Mesodermal cell (in vitro differentiated cells): ENCODE results near the gene RAPH1.

Experiments
- H3K27ac ChIP-seq: 2 replicates; pipeline ENCODE4 v1.7.0; 2013; ENCODE audit warnings: mild to moderate bottlenecking, low read depth, low read length, moderate library complexity; ENCODE audit not compliant: severe bottlenecking
- H3K36me3 ChIP-seq: 2 replicates; pipeline ENCODE4 v1.7.1; 2013; ENCODE audit warnings: mild to moderate bottlenecking, low read length, moderate library complexity; ENCODE audit not compliant: control insufficient read depth, insufficient read depth
- H3K4me1 ChIP-seq: one replicate; pipeline ENCODE4 v1.7.1; 2013; ENCODE audit warnings: mild to moderate bottlenecking, low read length; ENCODE audit not compliant: insufficient read depth, control insufficient read depth, poor library complexity, severe bottlenecking
- H3K4me3 ChIP-seq: 2 replicates; pipeline ENCODE4 v1.7.0; 2013; ENCODE audit warnings: low read length, control low read depth, mild to moderate bottlenecking; ENCODE audit not compliant: insufficient read depth, poor library complexity, severe bottlenecking; ENCODE audit errors: extremely low read depth
- H3K9me3 ChIP-seq: 2 replicates; pipeline ENCODE4 v1.7.1; 2013; ENCODE audit warnings: mild to moderate bottlenecking, low read length, moderate library complexity; ENCODE audit not compliant: control insufficient read depth
- WGBS, 2 experiments: methylation state at CpG; one replicate each; pipeline ENCODE4 v1.1.5; 2013; ENCODE audit warnings: missing lambda C conversion rate in 2 of 2; ENCODE audit not compliant: insufficient coverage in 2 of 2; 5-methylcytosine and 5-hydroxymethylcytosine counted together

RAPH1 gene

GRCh38 chr2:203366639-203367466 is 168.2 kb downstream of the RAPH1 start:
- Histone ChIP-seq H3K9me3 (no peaks in the 10 kb centered on the region), H3K27ac (no peak overlapping the region), H3K36me3 (peaks cover 25% of the 10 kb centered on the region), H3K4me3 (no peak overlapping the region), H3K4me1 (no peaks in the 10 kb centered on the region)
- 100% methylated on average over 1 of the region's 5 CpGs for WGBS, 2 experiments

- Histone ChIP-seq H3K9me3 (no peaks in the 10 kb centered on the region), H3K4me3 (no peak overlapping the region), H3K4me1 (no peaks in the 10 kb centered on the region), H3K27ac (no peak overlapping the region), H3K36me3 (peaks cover 28% of the 10 kb centered on the region)
Measured at GRCh38 chr2:203361922-203362321, 173.2 kb downstream of the RAPH1 start.

DNA sequence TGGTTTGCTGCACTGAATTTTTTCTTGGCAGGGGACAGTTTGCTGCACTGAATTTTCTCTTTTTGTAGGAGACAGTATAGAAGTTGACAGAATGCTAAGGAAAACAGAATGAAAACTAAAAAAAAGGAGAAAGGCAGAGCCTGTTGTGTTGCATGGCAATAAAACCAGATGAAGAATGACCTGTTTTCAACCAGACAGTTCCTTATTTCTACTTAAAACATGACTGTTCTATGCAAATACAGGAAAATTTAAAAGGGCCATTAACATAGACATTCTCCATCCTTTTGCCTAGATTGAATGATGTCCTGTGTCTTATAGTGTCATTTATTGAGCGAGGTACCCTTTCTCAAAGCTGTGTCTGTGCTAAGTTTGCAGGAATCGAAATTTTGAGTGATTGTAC is 173.6 kb downstream of the RAPH1 start:
- 100% methylated on average over 2 of the region's 2 CpGs; no CpG with 5 or more reads in 1 of the 2 experiments for WGBS, 2 experiments

GRCh38 chr2:203360833-203361430 is 174.2 kb downstream of the RAPH1 start:
- Histone ChIP-seq H3K36me3 (peaks cover 22% of the 10 kb centered on the region), H3K4me1 (no peaks in the 10 kb centered on the region), H3K27ac (no peak overlapping the region), H3K9me3 (no peaks in the 10 kb centered on the region), H3K4me3 (no peak overlapping the region)
- 100% methylated on average over 2 of the region's 3 CpGs for WGBS, 2 experiments

More for the DNA sequence above, 173.6 kb downstream of the RAPH1 start:
- Histone ChIP-seq H3K4me3 (no peak overlapping the region), H3K9me3 (no peaks in the 10 kb centered on the region), H3K4me1 (no peaks in the 10 kb centered on the region), H3K36me3 (peaks cover 23% of the 10 kb centered on the region), H3K27ac (no peak overlapping the region)

DNA sequence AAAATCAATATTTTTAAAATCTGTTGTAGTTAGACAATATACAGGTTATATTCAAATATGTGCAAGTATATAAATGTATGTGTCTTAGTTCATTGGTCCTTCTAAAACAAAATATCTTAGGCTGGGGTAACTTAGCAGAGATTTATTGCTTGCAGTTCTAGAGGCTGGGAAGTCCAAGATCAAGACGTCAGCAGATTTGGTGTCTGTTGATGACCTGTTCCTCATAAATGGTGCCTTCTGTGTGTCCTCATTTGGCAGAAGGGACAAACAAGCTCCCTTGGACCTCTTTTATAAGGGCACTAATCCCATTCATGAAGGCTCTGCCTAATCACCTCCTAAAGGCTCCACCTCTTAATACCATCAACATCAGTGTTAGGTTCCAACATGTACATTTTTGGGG is 175.7 kb downstream of the RAPH1 start:
- WGBS, 2 experiments: 88 to 100% methylated on average over 1 of the region's 1 CpG
- Histone ChIP-seq H3K27ac (no peak overlapping the region), H3K9me3 (no peaks in the 10 kb centered on the region), H3K36me3 (peaks cover 31% of the 10 kb centered on the region), H3K4me3 (no peak overlapping the region), H3K4me1 (no peaks in the 10 kb centered on the region)

GRCh38 chr2:203354966-203355365 is 180.1 kb downstream of the RAPH1 start:
- H3K4me1 ChIP-seq: no peaks in the 10 kb centered on the region
- no peak overlapping the region for H3K27ac ChIP-seq
- no peak overlapping the region for H3K4me3 ChIP-seq
- no peaks in the 10 kb centered on the region for H3K9me3 ChIP-seq
- WGBS, 2 experiments: 94 to 100% methylated on average over 3 of the region's 3 CpGs
- H3K36me3 ChIP-seq: peaks cover 49% of the 10 kb centered on the region

GRCh38 chr2:203352604-203353255 is 182.4 kb downstream of the RAPH1 start:
- WGBS, 2 experiments: 100% methylated on average over 1 to 2 of the region's 5 CpGs
- no peak overlapping the region for H3K4me3 ChIP-seq
- H3K9me3 ChIP-seq: no peaks in the 10 kb centered on the region
- H3K4me1 ChIP-seq: no peaks in the 10 kb centered on the region
- H3K36me3 ChIP-seq: peaks cover 39% of the 10 kb centered on the region
- no peak overlapping the region for H3K27ac ChIP-seq

GRCh38 chr2:203347375-203347774 is 187.7 kb downstream of the RAPH1 start:
- whole genome bisulfite sequencing, 2 experiments: 100% methylated on average over 4 of the region's 4 CpGs; no CpG with 5 or more reads in 1 of the 2 experiments
- H3K36me3 ChIP-seq: peaks cover 40% of the 10 kb centered on the region
- H3K4me3 ChIP-seq: no peak overlapping the region
- no peak overlapping the region for H3K27ac ChIP-seq
- H3K4me1 ChIP-seq: no peaks in the 10 kb centered on the region
- no peaks in the 10 kb centered on the region for H3K9me3 ChIP-seq

GRCh38 chr2:203346612-203347011 is 188.5 kb downstream of the RAPH1 start:
- no peak overlapping the region for H3K27ac ChIP-seq
- H3K4me1 ChIP-seq: no peaks in the 10 kb centered on the region
- no CpG with 5 or more reads among the region's 1 CpG for WGBS, 2 experiments
- no peak overlapping the region for H3K4me3 ChIP-seq
- no peaks in the 10 kb centered on the region for H3K9me3 ChIP-seq
- peaks cover 38% of the 10 kb centered on the region for H3K36me3 ChIP-seq

DNA sequence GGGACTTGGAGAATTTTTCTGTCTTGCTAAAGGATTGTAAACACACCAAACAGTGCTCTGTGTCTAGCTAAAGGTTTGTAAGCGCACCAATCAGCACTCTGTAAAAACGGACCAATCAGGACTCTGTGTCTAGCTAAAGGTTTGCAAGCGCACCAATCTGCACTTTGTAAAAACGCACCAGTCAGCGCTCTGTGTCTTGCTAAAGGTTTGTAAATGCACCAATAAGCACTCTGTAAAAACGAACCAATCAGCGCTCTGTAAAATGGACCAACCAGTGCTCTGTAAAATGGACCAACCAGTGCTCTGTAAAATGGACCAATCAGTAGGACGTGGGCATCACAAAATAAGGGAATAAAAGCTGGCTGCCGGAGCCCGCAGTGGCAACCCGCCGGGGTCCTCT is 190.4 kb downstream of the RAPH1 start:
- H3K4me1 ChIP-seq: peaks cover 10% of the 10 kb centered on the region
- H3K36me3 ChIP-seq: peaks cover 31% of the 10 kb centered on the region
- H3K9me3 ChIP-seq: no peaks in the 10 kb centered on the region
- H3K4me3 ChIP-seq: no peak overlapping the region
- 95 to 100% methylated on average over 12 of the region's 12 CpGs for WGBS, 2 experiments
- H3K27ac ChIP-seq: no peak overlapping the region
